ENCODE results near the gene HCFC2. TPM values are rescaled to one million over a fixed set of nuclear protein-coding genes. Genes with fewer than 3 reads are reported as not detected.
"Not testable (repeated sequence)": the region's sequence is repeated elsewhere in the genome, so short reads cannot be mapped to it uniquely, and the experiment has no call there.

The HCFC2 gene
- polyA plus RNA-seq (2012; ENCODE audit: insufficient read depth, insufficient read length, low read depth), result 7.4 TPM

DNA sequence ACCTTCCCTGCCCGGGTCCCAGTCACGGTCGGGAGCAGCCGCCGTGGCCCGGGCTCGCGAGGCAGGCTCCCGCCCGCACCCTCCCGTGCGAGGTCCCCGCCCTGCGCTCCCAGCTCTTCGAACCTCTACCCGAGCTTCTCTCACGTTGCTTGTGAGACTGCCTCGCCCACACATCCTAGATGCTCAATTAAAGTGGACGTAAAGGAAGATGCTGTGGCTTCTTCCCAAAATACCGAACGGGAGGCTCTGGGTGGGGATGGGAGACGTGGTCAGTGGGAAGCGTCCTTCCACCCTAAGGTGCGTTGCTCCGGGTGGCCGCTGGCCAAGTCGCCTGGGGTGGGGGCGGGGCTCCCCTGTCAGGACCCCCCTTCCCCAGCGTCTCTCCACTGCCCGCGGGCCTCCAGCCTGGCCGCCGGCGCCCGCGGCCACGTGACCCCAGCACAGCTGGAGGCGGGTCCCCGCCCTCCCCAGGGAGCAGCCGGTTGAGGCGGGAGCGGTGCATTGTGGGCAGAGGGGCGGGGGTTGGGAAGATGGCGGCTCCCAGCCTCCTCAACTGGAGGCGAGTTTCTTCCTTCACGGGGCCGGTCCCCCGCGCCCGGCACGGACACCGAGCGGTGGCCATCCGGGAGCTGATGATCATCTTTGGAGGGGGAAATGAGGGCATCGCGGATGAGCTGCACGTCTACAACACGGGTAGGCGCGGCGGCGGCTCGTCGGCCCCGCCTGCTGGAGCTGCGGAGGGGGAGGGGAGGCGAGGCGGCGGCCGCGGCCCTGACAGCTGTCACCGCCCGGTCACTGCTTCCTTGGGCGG is at the start of gene HCFC2:
TSS of gene HCFC2 (plus strand) at position 501 of the 811 bp plus-strand sequence. CDS start at position 531, 30 bp downstream.
- Histone ChIP-seq H3K27me3 (no peaks in the 10 kb centered on the region), H3K4me1 (no peaks in the 10 kb centered on the region), H3K36me3 (peaks cover 9% of the 10 kb centered on the region), H3K9me3 (no peaks in the 10 kb centered on the region), H3K4me3 (ENCODE audit: low read depth, low read length) (peak within 1 kb of the TSS; percentile 95)
- TF ChIP-seq, protein P1, sequence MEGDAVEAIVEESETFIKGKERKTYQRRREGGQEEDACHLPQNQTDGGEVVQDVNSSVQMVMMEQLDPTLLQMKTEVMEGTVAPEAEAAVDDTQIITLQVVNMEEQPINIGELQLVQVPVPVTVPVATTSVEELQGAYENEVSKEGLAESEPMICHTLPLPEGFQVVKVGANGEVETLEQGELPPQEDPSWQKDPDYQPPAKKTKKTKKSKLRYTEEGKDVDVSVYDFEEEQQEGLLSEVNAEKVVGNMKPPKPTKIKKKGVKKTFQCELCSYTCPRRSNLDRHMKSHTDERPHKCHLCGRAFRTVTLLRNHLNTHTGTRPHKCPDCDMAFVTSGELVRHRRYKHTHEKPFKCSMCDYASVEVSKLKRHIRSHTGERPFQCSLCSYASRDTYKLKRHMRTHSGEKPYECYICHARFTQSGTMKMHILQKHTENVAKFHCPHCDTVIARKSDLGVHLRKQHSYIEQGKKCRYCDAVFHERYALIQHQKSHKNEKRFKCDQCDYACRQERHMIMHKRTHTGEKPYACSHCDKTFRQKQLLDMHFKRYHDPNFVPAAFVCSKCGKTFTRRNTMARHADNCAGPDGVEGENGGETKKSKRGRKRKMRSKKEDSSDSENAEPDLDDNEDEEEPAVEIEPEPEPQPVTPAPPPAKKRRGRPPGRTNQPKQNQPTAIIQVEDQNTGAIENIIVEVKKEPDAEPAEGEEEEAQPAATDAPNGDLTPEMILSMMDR (IDR thresholded peaks at IDR 0.05; ENCODE audit: low read depth, low read length), result no peak
- peak; percentile 98 for DNase-seq

DNA sequence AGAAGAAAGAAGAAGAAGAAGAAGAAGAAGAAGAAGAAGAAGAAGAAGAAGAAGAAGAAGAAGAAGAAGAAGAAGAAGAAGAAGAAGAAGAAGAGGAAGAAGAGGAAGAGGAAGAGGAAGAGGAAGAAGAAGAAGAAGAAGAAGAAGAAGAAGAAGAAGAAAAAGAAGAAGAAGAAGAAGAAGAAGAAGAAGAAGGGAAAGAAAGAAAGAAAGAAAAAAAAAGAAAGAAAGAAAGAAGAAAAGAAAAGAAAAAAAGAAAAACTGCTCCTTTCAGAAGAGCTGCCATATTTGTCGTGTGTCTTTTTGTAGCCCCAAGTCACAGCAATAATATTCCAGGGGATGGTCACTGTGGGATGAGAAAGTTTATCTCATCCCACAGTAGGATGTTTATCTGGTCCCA is 42.5 kb upstream of the HCFC2 start:
- H3K36me3 ChIP-seq; H3K4me1 ChIP-seq; H3K4me3 ChIP-seq (ENCODE audit: low read depth, low read length); H3K27me3 ChIP-seq; DNase-seq; H3K9me3 ChIP-seq: not testable (repeated sequence)

DNA sequence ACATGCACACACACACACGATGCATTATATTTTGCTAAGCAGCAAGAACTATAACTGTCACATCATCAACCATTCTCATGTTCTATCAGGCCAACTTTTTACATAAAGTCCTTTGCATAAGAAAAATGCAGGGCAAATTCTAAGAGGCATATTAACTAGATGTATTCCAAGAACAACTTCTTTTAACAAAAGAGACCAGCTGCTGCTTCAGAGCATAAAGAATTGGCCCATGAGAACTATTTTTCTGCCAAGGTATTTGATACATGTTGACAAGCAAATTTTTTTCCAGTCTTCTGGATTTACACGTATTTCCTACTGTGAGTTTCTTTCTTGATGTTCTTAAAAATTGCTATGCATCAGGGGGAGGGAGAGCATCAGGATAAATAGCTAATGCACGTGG is 41.5 kb upstream of the HCFC2 start:
- DNase-seq, result no peak
- H3K27me3 ChIP-seq, result peaks cover 15% of the 10 kb centered on the region
- H3K36me3 ChIP-seq, result no peaks in the 10 kb centered on the region
- no peak overlapping the region for H3K4me3 ChIP-seq (ENCODE audit: low read depth, low read length)
- no peaks in the 10 kb centered on the region for H3K4me1 ChIP-seq
- H3K9me3 ChIP-seq, result no peaks in the 10 kb centered on the region
- TF ChIP-seq, protein P1 (IDR thresholded peaks at IDR 0.05; ENCODE audit: low read depth, low read length), result no peak

DNA sequence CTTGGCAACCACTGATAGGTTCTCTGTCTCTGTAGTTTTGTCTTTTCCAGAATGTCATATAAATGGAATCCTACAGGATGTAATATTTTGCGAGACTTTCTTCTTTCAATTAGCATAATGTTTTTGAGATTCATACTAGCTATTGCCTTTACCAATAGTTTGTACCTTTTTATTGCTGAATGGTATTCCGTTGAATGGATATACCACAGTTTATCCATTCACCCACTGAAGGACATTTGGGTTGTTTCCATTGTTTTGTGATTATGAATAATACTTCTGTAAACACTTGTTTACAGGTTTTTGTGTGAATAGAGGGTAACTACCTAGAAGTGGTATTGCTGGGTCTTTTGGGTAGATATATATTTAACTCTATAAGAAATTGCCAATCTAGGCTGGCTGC is 40.6 kb upstream of the HCFC2 start:
- no peak overlapping the region for H3K4me3 ChIP-seq (ENCODE audit: low read depth, low read length)
- TF ChIP-seq, protein P1 (IDR thresholded peaks at IDR 0.05; ENCODE audit: low read depth, low read length), result no peak
- H3K4me1 ChIP-seq, result no peaks in the 10 kb centered on the region
- no peak for DNase-seq
- H3K9me3 ChIP-seq, result no peaks in the 10 kb centered on the region
- no peaks in the 10 kb centered on the region for H3K36me3 ChIP-seq
- H3K27me3 ChIP-seq, result peaks cover 21% of the 10 kb centered on the region

DNA sequence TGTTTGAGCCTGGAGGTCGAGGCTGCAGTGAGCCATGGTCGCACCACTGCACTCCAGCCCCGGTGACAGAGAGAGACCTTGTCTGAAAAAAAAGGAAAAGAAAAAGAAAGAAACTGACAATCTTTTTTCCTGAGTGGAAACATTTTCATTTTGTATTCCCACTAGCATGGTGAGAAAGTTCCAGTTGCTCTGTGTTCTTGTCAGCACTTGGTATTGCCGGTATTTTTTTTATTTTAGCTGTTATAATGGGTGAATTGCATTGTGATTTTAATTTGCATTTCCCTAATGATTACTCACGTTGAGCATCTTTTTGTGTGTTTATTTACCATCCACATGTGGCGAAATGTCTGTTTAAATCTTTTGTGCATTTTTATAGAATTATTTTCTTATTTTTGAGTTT is 40.0 kb upstream of the HCFC2 start:
- H3K36me3 ChIP-seq, result no peaks in the 10 kb centered on the region
- no peaks in the 10 kb centered on the region for H3K9me3 ChIP-seq
- no peak for DNase-seq
- no peaks in the 10 kb centered on the region for H3K4me1 ChIP-seq
- TF ChIP-seq, protein P1 (IDR thresholded peaks at IDR 0.05; ENCODE audit: low read depth, low read length), result no peak
- H3K4me3 ChIP-seq (ENCODE audit: low read depth, low read length), result no peak overlapping the region
- H3K27me3 ChIP-seq, result peaks cover 21% of the 10 kb centered on the region

DNA sequence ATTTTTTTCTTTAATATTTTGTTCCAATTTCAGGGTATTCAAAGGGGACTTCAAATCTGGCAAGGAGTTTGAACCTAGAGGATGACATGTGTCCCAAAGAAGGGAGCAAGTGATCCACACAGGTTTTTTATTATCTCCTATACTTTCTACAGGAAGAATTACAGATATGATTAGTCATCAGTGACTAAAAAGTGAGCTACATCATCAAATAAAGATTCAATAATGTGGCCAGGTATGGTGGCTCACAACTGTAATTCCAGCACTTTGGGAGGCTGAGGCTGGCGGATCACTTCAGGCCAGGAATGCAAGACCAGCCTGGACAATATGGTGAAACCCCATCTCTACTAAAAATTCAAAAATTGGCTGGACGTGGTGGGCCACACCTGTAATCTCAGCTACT is 38.6 kb upstream of the HCFC2 start:
- DNase-seq, result no peak
- Histone ChIP-seq H3K36me3 (no peaks in the 10 kb centered on the region), H3K27me3 (peaks cover 21% of the 10 kb centered on the region), H3K9me3 (no peaks in the 10 kb centered on the region), H3K4me1 (no peaks in the 10 kb centered on the region), H3K4me3 (ENCODE audit: low read depth, low read length) (no peak overlapping the region)
- TF ChIP-seq, protein P1 (IDR thresholded peaks at IDR 0.05; ENCODE audit: low read depth, low read length), result no peak
